SH-SY5Y (cell line): ENCODE results near the gene PER3.

ENCODE experiments used
- GATA2 ChIP-seq: IDR thresholded peaks from 2 replicates; pipeline ENCODE4 v1.6.1; 2011; ENCODE audit warnings: mild to moderate bottlenecking, low read depth, low read length
- GATA3 ChIP-seq: IDR thresholded peaks from 2 replicates; pipeline ENCODE4 v1.6.1; 2011; ENCODE audit warnings: low read depth, mild to moderate bottlenecking, low read length, moderate library complexity

- TF ChIP-seq GATA2, result no peak
- TF ChIP-seq GATA3, result no peak
Measured at GRCh38 chr1:7784492-7785071, 491 bp downstream of the PER3 start.
